Articular chondrocyte of knee joint (primary cell): Measurements from ENCODE around the gene ANGEL2. TPM values are rescaled to one million over a fixed set of nuclear protein-coding genes. Genes with fewer than 3 reads are reported as not detected.

Source experiments
- total RNA-seq: library from RNA; depleted of rRNA; stranded (reverse); fragments of >200 nt; gene quantifications from 2 replicates; pipeline ENCODE4 v1.2.3, GENCODE V29; 2012

ANGEL2 gene, protein sequence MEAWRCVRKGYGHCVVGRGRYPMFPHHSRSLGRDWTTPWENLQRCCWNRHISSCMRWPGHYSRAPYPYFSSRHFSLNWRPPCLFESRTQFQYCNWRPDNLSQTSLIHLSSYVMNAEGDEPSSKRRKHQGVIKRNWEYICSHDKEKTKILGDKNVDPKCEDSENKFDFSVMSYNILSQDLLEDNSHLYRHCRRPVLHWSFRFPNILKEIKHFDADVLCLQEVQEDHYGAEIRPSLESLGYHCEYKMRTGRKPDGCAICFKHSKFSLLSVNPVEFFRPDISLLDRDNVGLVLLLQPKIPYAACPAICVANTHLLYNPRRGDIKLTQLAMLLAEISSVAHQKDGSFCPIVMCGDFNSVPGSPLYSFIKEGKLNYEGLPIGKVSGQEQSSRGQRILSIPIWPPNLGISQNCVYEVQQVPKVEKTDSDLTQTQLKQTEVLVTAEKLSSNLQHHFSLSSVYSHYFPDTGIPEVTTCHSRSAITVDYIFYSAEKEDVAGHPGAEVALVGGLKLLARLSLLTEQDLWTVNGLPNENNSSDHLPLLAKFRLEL
- 57.5 and 65.6 TPM in 2 replicates for total RNA-seq

DNA sequence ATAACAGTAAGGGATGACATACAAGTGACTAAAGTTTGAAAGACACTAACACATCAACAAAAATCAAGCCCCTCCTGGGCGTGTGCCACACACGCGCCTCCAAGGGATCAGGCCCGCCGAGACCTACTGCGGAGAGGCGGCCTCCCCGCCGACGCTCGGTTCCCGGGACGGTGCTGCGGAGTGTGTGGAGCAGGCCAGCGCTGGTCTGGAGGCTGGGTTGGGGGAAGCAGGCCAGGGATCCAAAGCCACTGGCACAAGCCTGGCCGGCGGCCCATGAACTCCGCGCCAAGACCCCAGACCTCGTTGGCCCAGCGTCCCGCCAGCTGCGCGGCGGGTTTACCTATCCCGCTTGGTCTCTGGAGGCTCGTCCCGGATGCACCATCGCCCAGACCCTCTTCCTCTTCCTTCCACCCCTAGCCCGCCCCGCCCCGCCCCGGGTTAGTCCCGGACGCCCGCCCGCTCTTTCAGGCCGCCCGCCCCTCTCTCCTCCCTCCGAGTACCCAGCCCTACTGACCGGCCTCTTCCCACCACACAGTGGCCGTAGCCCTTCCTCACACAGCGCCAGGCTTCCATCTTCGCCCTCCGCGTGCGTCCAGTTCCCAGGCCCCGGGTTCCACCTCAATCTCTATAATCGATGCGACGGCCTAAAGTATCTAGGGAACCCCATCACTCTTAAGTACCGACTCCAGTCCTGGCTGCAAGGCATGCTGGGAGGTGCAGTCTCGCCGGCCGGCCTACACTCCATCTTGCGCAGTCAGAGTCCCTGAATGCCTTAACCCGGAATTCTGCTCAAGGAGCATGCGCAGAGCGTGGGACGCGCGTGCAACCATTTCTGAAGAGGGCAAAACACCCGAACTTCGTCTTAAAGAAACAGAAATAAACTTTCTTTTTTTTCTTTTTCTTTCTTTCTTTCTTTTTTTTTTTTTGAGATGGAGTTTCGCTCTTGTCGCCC is at the start of gene ANGEL2:
Gene ANGEL2, minus strand, starts transcription at position 769 of the 952 bp plus-strand sequence. Its CDS starts 196 bp downstream, at position 573.

DNA sequence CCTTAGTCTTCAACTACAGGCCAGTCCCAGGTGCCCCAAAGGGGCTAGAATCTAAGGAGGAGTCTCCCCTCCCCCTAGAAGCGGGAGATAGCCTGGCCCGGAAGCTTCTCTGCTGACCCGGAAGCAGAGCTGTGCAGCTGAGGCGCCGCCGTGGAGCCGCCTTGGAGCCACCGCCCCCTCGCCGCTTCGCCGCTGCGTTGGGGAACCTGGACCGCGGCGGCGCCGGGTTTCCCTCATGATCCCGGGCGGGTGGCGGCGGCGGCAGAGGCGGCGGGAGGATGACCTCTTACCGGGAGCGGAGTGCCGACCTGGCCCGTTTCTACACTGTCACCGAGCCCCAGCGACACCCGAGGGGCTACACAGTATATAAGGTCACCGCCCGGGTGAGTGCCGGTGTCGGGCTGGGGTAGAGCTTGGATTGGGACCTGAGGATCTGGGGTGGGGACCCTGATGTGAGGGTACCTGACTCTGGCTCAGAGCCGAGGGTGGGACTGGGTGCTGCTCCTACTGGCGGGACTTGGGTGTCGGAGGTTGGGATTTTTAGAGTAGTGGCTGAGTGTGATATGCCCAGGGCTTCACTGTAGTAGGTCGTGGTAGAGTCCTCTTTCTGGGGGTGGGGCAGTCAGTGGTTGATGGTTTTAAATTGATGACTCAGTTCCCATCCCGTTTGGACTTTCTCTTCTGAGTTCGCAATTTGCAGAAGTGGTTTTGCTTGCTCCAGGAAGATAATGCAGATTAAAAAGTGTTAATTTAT is 35.6 kb upstream of the ANGEL2 start, which contains the start of gene RPS6KC1:
Gene RPS6KC1, plus strand, starts transcription at position 115 of the 754 bp plus-strand sequence. Its CDS starts 164 bp downstream, at position 279.

DNA sequence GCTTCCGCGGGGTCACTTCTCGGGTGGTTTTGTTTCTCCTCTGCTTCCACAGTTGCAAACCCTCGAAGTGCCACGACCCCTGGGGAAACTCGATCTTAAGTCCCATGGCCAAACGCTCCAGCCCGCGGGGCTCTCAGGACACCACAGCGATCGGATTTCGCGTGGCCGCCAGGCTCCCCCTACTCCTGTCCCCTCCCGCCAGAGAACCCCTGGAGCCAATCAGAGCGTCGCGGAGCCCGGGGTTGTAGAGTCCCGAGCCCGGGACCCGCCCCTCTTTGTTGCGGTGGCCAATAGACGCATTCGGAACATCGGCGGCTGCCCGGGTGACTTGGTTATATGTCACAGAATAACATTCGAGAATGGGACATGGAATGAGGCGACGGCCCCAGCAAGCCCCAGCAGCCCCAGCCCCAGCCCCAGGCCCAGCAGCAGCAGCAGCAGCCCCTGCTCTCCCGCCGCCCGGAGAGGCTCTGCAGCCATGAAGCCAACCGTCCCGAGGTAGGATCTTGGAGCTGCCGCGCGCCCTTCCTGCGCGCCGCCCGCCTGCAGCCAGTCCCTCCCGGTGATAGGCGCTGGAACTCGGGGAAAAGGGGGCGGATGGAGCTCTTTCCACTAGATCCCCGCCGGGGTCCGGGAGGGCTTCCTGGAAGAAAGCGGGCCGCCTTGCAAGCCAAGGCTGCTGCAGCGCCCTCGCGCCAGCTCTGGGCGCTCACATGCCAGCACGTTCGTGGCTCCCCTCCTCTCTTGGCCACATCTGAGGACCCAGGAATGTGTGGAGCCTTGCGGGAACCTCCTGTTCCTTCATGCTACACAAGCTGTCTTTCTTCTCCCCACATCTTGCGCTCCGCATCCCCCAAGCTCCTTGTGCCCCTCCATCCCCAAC is 65.2 kb downstream of the ANGEL2 start, which contains the start of gene VASH2:
Gene VASH2, plus strand, starts transcription at position 299 of the 883 bp plus-strand sequence. CDS start 1,002 bp downstream, outside the sequence.

Other genes starting within 250 kb of the ANGEL2 start
- 35.3 and 37.4 TPM in 2 replicates for gene NSL1, start 224.1 kb downstream of the ANGEL2 start, total RNA-seq
- gene TATDN3, start 224.0 kb downstream of the ANGEL2 start, total RNA-seq, result 19.6 and 20.6 TPM in 2 replicates
- gene SPATA45, start 168.2 kb downstream of the ANGEL2 start, total RNA-seq, result 0.39 TPM in 1 of 2 replicates, not detected in the other
- gene FLVCR1, start 157.6 kb downstream of the ANGEL2 start, total RNA-seq, result 6.1 and 7.6 TPM in 2 replicates
- gene VASH2, start 65.3 kb downstream of the ANGEL2 start, total RNA-seq, result 0.13 and 0.43 TPM in 2 replicates
- gene RPS6KC1, start 35.4 kb upstream of the ANGEL2 start, total RNA-seq, result 42.2 and 42.3 TPM in 2 replicates